Measurements from ENCODE around the gene MAJIN.

GRCh38 chr11:64960719-64961118 lies 11.2 kb downstream of the MAJIN start:
- TF ChIP-seq, protein P1, sequence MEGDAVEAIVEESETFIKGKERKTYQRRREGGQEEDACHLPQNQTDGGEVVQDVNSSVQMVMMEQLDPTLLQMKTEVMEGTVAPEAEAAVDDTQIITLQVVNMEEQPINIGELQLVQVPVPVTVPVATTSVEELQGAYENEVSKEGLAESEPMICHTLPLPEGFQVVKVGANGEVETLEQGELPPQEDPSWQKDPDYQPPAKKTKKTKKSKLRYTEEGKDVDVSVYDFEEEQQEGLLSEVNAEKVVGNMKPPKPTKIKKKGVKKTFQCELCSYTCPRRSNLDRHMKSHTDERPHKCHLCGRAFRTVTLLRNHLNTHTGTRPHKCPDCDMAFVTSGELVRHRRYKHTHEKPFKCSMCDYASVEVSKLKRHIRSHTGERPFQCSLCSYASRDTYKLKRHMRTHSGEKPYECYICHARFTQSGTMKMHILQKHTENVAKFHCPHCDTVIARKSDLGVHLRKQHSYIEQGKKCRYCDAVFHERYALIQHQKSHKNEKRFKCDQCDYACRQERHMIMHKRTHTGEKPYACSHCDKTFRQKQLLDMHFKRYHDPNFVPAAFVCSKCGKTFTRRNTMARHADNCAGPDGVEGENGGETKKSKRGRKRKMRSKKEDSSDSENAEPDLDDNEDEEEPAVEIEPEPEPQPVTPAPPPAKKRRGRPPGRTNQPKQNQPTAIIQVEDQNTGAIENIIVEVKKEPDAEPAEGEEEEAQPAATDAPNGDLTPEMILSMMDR (IDR thresholded peaks at IDR 0.05; ENCODE audit: borderline replicate concordance, extremely low read depth, low read length, poor library complexity, severe bottlenecking): no peak
- TF ChIP-seq EZH2 (IDR thresholded peaks at IDR 0.05; ENCODE audit: borderline replicate concordance, low read depth, low read length, severe bottlenecking): no peak

Data from DND-41 (cell line).